Measurements from ENCODE around the gene PHF2.
A peak's percentile ranks its signal among the peaks of the same experiment; 100 is the strongest.

The PHF2 gene

GRCh38 chr9:93576258-93577077 lies at the start of gene PHF2:
Gene PHF2, plus strand, starts transcription at chr9:93576584. Its CDS starts 190 bp downstream, at chr9:93576774.
- DNase-seq = no peak

- no peak for DNase-seq
These were observed 45.0 kb upstream of the PHF2 start for GRCh38 chr9:93531374-93531773.

- no peak for DNase-seq
These were observed 44.2 kb upstream of the PHF2 start for GRCh38 chr9:93532141-93532540.

- DNase-seq = no peak
These were observed 42.5 kb upstream of the PHF2 start for GRCh38 chr9:93533863-93534262.

- no peak for DNase-seq
These were observed 40.2 kb upstream of the PHF2 start for GRCh38 chr9:93536167-93536566.

- no peak for DNase-seq
These were observed 39.5 kb upstream of the PHF2 start for GRCh38 chr9:93536874-93537273.

GRCh38 chr9:93540305-93540704 lies 36.1 kb upstream of the PHF2 start:
- DNase-seq = no peak

GRCh38 chr9:93541005-93541404 lies 35.4 kb upstream of the PHF2 start:
- DNase-seq = no peak

- no peak for DNase-seq
These were observed 34.6 kb upstream of the PHF2 start for GRCh38 chr9:93541581-93542349.

GRCh38 chr9:93543117-93543516 lies 33.3 kb upstream of the PHF2 start:
- no peak for DNase-seq

- no peak for DNase-seq
These were observed 30.0 kb upstream of the PHF2 start for GRCh38 chr9:93546356-93546755.

- DNase-seq = no peak
These were observed 26.8 kb upstream of the PHF2 start for GRCh38 chr9:93549611-93550010.

GRCh38 chr9:93552923-93553322 lies 23.5 kb upstream of the PHF2 start:
- no peak for DNase-seq

GRCh38 chr9:93555370-93555769 lies 21.0 kb upstream of the PHF2 start:
- DNase-seq = no peak

- no peak for DNase-seq
These were observed 18.8 kb upstream of the PHF2 start for GRCh38 chr9:93557366-93558137.

GRCh38 chr9:93558503-93558902 lies 17.9 kb upstream of the PHF2 start:
- no peak for DNase-seq

GRCh38 chr9:93560991-93561390 lies 15.4 kb upstream of the PHF2 start:
- no peak for DNase-seq

- no peak for DNase-seq
These were observed 14.2 kb upstream of the PHF2 start for GRCh38 chr9:93562157-93562556.

- no peak for DNase-seq
These were observed 11.3 kb upstream of the PHF2 start for GRCh38 chr9:93565089-93565488.

- peak; percentile 97 for DNase-seq
These were observed 9.7 kb upstream of the PHF2 start for GRCh38 chr9:93566408-93567270.

- peak; percentile 38 for DNase-seq
These were observed 9.0 kb upstream of the PHF2 start for GRCh38 chr9:93567271-93567959.

- no peak for DNase-seq
These were observed 8.2 kb upstream of the PHF2 start for GRCh38 chr9:93568169-93568568.

Measured in NCI-H1436 (cell line).